H1 (cell line): ENCODE measurements around the gene ERCC6. TPM values are rescaled to one million over a fixed set of nuclear protein-coding genes. Genes with fewer than 3 reads are reported as not detected.

Source experiments
- CHD1 ChIP-seq: IDR thresholded peaks from 2 replicates; pipeline ENCODE4 v1.6.1; 2012; ENCODE audit warnings: low read depth, low read length, improper control_type of control experiment
- EGR1 ChIP-seq: IDR thresholded peaks from 2 replicates; pipeline ENCODE4 v1.6.1; 2011; ENCODE audit warnings: low read depth, low read length, borderline replicate concordance
- KDM1A ChIP-seq: fragments of 200-600, 300-600 bp; sonication (generic); IDR thresholded peaks from 2 replicates; pipeline ENCODE4 v1.7.1; 2016; ENCODE audit warnings: mild to moderate bottlenecking, low read length, borderline replicate concordance
- SAP30 ChIP-seq: fragments of 300-600 bp; sonication (generic); IDR thresholded peaks from 2 replicates; pipeline ENCODE4 v1.7.1; 2012; ENCODE audit warnings: low read length, moderate library complexity, mild to moderate bottlenecking, inconsistent platforms; ENCODE audit not compliant: insufficient read depth, insufficient replicate concordance
- TBP ChIP-seq: IDR thresholded peaks from 2 replicates; pipeline ENCODE4 v1.6.1; 2011; ENCODE audit warnings: low read depth, low read length, improper control_type of control experiment
- polyA plus RNA-seq, 7 experiments: library from polyadenylated mRNA; depleted of rRNA in 3 of 7; stranded (reverse) in 5 of 7; unstranded in 2 of 7; fragments of >200 nt in 5 of 7; fragments of 200-250 nt in 2 of 7; gene quantifications; 1 replicate in 5 of 7; 2 replicates in 1 of 7; 4 replicates in 1 of 7; pipeline versions ENCODE4 v1.2.1 to v1.2.3, GENCODE V29; 2011 to 2013; ENCODE audit warnings: missing spikeins in 2 of 7, mixed read lengths in 2 of 7
- total RNA-seq: library from RNA; stranded (reverse); fragmentation: NEBNext Ultra II Directional; extraction: Animal tissue kit (Norgen Biotek cat#: 25700); gene quantifications from 2 replicates; pipeline ENCODE4 v1.2.1, GENCODE V29; 2021
- TF ChIP-seq, protein P1 (sequence below): IDR thresholded peaks from 2 replicates; pipeline ENCODE4 v1.6.1; 2011; ENCODE audit warnings: low read length, improper control_type of control experiment

ERCC6 gene
- total and polyA plus RNA-seq, 2 of the 8 experiments (the other 6 are each of a cell fraction or from before 2014, with no cell fraction given) = 4.1 to 11.9 TPM

DNA sequence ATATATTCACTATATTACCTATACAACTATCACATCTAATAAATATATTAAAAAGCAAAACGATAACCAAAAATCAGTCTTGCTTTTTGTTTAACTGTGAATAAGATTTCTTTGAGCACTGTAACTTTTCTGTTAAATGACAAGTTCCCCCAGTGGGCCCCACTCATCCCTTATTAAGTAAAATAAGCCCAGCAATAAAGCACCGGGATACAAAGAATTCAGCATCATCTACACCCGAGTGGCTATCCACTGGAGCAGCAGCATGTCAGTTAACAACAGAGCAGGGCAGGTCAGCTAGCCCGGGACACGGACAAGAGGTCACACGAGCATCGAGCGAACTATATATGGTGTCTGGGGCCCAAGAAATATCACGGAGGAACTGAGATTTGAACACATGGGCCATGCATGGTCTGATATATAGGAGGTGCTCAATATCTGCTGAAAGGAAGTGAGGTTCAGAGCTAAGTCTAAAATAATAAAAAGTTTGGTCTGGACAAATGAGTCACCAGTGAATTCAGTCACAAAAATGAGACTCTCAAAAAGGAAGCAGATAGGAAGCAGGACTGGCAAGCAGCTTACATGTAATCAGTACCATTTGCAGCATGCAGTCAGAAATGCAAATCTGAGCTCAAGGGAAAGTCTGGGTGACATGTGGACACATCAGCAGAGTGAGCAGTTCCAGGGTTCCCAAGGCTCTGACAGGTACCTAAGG is 4.1 kb downstream of the ERCC6 start (continued):
- no peak for TF ChIP-seq TBP
- TF ChIP-seq CHD1 = no peak
- TF ChIP-seq EGR1 = no peak
- no peak for TF ChIP-seq SAP30
- TF ChIP-seq, protein P1, sequence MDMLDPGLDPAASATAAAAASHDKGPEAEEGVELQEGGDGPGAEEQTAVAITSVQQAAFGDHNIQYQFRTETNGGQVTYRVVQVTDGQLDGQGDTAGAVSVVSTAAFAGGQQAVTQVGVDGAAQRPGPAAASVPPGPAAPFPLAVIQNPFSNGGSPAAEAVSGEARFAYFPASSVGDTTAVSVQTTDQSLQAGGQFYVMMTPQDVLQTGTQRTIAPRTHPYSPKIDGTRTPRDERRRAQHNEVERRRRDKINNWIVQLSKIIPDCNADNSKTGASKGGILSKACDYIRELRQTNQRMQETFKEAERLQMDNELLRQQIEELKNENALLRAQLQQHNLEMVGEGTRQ = no peak
- no peak for TF ChIP-seq KDM1A
